Globus pallidus (tissue), 1 donor: ENCODE results near the gene PFDN4.

Experiments used
- DNase-seq: peaks from one replicate; pipeline ENCODE4 v3.0.0-alpha.2; 2015; ENCODE audit warnings: low spot score

Gene PFDN4

GRCh38 chr20:54200487-54201267, 7.2 kb upstream of the PFDN4 start:
- no peak for DNase-seq

GRCh38 chr20:54201268-54201846, 6.5 kb upstream of the PFDN4 start:
- DNase-seq: no peak

- no peak for DNase-seq
These were observed 4.6 kb upstream of the PFDN4 start for GRCh38 chr20:54203281-54203680.

DNA sequence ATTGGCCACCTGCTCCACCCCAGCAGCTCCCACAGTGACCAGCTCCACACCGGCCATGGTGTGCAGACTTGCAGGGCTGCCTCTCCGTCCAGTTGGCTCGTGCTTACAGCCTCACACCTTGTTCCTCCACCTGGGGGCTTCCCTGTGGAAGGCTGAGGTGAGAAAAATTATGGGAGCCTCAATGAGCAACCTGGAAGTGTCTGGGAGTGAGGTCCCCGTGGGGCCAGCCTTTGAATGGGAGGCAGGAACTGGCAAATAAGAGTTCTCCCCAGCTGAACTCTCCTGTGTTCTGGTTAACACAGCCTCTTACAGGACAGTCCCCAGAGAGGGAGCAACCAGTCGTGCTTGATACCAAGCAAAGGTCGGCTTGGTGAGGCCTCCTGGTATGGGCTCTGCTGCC, 3.8 kb upstream of the PFDN4 start:
- DNase-seq: no peak

GRCh38 chr20:54204481-54204880, 3.4 kb upstream of the PFDN4 start:
- no peak for DNase-seq

GRCh38 chr20:54205450-54205849, 2.4 kb upstream of the PFDN4 start:
- DNase-seq: no peak

GRCh38 chr20:54207053-54207742, 689 bp upstream of the PFDN4 start:
- no peak for DNase-seq

- peak; percentile 18 for DNase-seq
These were observed 775 bp downstream of the PFDN4 start for GRCh38 chr20:54208548-54209176.

GRCh38 chr20:54209216-54209813, 1.4 kb downstream of the PFDN4 start:
- no peak for DNase-seq

GRCh38 chr20:54212226-54212625, 4.3 kb downstream of the PFDN4 start:
- DNase-seq: no peak

GRCh38 chr20:54212871-54213270, 5.0 kb downstream of the PFDN4 start:
- DNase-seq: no peak

- no peak for DNase-seq
These were observed 6.7 kb downstream of the PFDN4 start for GRCh38 chr20:54214566-54214965.

DNA sequence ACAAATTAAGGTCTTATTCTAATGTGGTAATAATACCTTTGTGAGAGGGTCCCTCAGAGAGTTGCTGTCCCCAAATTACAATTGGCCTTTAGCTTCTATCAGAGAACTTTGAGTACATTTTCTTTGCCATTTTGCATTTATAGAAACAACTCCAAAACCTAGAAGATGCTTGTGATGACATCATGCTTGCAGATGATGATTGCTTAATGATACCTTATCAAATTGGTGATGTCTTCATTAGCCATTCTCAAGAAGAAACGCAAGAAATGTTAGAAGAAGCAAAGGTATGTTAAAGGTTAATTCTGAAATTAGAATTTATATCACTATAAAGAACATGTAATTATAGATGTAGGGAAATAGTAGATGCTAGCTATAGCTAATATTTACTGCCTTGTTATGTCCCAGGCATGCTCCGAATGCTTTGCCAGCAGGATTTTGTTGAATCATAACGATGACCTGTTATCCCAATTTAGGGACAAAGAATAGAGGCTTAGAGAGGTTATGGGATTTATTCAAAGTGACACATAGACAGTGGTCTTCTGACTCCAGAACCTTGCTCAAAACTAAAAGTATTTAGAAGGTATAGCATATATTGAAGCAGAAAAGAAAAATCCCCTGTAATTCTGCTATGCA, 7.4 kb downstream of the PFDN4 start:
- DNase-seq: no peak

- no peak for DNase-seq
These were observed 9.9 kb downstream of the PFDN4 start for GRCh38 chr20:54217762-54218161.

DNA sequence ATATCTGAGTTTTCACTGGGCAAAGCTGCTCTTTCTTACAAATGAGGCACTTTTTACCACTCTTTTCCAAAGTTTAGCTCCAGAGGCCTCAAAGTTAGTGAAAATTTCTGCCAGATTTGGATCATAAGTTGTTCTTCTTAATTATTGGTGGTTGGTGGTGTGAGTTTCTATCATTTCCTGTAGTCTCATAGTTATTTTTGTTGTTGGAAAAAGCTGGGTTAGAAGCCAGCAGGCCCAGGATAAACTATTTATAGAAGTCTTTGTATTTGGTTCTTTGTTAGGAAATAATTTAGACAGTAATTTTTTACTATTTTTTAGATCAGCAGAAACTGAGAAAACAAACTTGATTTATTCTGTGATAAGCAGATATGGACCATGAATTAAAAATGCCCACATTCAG, 10.6 kb downstream of the PFDN4 start:
- DNase-seq: no peak

GRCh38 chr20:54219751-54220426, 12.0 kb downstream of the PFDN4 start:
- no peak for DNase-seq

GRCh38 chr20:54220722-54221121, 12.8 kb downstream of the PFDN4 start:
- no peak for DNase-seq

- no peak for DNase-seq
These were observed 13.5 kb downstream of the PFDN4 start for GRCh38 chr20:54221353-54221752.

DNA sequence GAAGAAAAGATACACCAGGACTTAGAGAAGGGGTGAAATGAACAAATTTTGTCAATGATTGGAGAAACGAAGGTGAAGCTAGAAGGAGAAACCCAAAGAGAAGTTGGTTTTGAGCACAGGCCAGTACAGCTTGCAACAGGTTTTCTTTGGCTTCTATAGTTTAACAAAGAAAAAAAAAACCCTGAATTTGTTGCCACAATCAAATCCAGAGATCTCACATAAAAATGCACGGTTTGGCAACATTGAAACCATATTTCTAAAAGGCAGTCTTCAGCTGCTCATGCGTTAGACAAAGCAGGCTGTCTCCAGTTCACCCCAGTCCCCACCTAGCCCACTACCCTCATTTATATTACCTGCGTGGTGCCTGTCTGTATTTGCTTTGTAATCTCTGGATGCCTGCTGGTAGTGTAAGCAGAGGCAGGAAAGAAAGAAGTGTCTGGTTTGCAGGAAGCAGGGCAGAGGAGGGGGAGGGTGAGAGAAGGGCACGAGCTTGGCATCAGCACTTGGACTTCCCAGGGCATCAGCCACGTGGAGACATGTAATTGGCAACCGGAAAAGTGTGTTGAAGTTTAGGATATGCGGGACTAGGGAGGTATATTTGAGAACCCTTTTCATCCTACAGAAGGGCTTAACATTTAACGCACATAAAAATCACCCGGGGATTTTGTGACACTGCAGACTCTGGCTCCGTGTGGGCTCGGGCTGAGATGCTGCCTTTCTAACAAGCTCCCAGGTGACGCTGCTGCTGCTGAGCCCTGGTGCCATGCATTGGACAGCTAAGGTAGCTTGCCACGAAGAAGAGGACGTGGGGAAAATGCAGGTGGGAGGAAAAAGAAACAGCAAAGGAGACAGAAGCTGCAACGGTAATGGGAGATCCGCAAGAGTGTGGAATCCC, 14.4 kb downstream of the PFDN4 start:
- no peak for DNase-seq

GRCh38 chr20:54223285-54223684, 15.4 kb downstream of the PFDN4 start:
- no peak for DNase-seq
